Measurements from ENCODE around the gene PFDN2.
"Not testable (repeated sequence)": the region's sequence is repeated elsewhere in the genome, so short reads cannot be mapped to it uniquely, and the experiment has no call there.

PFDN2 gene

DNA sequence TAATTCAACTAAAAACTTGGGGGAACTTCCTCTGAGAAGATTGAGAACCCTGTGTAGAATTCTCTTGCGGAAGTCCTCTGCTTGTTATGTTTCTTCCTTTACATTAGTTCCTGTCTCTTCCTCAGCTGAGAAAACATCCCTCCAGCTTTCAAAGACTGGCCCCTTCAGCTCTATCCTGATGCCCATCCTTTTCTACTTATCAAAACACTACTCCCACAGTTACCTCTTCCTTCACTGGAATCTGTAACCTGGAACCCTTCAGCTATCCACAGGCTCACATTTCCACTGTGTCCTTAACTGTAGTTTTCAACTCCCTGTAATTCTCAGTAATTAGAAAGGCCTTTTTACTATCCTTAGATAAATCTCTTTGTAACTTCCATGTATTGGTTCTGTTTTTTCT is 20.6 kb upstream of the PFDN2 start:
- no peak for DNase-seq (ENCODE audit: low read depth in 2 of 2)

DNA sequence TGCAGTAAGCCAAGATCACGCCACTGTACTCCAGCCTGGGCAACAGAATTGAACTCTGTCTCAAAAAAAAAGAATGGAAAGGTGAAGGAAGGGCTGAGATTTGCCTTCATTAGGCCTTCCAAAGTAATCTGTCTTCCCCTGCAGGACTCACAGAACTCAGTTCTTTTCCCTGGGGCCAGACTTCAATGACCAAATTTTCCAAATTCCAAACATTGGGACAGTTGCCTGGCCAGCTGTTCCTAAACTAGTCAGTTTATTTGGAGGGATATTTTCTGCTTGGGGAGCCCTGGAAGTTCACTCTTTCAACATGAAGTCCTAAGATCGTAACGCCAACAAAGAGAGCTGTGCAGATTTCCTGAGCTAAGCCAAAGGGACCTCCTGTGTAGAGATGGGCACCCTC is 20.0 kb upstream of the PFDN2 start:
- no peak for DNase-seq (ENCODE audit: low read depth in 2 of 2)

DNA sequence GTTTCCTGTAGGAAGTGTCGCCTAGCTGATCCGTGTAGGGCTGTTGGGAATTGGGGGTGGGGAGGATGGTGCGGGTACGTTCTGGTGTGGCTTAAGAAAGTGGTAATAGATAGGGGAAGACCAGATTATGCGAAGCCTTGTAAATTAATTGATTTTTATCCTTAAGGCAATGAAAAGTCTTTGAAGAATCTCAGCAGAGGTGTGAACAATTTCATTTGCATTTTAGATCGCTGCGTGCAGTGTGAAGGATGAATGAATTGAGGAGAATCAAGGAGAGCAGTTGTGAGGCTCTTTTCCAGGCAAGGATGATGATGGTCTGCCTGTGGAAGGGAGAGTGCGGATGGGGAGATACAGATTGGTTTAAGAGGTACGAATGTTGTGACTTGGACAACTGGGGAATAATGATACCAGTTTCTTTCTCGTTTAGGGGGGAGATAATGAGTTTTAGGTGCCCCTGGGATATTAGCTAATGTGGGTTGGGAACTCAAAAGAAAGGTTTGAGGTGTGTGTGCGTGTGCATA is 15.4 kb upstream of the PFDN2 start:
- no peak for DNase-seq (ENCODE audit: low read depth in 2 of 2)

DNA sequence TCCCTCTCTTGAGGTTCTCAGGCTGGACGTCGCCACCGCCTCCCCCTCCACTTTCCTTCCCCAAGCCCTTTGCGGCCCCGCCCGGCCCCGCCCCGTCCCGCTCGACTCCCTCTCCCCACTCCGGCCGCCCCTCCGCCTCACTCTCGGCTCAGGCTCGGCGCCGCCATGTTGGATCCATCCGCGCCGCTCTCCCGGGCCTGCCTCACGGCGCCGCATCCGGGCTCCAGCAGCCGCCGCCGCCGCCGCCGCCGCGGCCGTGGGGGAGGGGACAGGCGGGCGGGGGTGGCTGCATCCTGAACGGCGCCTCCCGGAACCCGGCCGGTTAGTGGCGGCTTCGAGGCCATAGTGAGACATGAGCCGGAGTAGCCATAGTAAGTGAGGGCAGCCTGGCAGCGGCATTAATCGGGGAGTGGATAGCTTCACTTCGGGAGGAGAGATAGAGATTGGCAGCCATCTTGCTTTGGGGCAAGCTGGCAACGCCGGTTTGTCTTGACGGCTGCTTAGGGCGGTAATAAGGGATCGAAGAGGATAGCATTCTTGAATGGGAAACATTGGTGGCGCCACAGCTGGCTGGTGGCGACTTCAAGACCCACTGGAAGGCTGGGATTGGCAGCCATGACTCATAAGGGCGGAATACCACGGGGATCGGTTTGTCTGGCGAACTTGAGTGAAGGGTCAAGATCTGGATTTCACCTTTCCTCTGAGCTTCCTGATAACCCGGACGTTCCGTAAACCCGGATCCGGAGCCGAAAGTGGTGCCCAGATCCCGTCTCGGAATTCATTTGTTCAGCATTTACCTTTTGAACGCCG is 14.8 kb upstream of the PFDN2 start, which contains the start of gene DEDD:
Gene DEDD, minus strand, starts transcription at position 258 of the 810 bp plus-strand sequence. CDS start 8,205 bp downstream, outside the sequence.
- peak; percentile 78 to 79 for DNase-seq (ENCODE audit: low read depth in 2 of 2)

DNA sequence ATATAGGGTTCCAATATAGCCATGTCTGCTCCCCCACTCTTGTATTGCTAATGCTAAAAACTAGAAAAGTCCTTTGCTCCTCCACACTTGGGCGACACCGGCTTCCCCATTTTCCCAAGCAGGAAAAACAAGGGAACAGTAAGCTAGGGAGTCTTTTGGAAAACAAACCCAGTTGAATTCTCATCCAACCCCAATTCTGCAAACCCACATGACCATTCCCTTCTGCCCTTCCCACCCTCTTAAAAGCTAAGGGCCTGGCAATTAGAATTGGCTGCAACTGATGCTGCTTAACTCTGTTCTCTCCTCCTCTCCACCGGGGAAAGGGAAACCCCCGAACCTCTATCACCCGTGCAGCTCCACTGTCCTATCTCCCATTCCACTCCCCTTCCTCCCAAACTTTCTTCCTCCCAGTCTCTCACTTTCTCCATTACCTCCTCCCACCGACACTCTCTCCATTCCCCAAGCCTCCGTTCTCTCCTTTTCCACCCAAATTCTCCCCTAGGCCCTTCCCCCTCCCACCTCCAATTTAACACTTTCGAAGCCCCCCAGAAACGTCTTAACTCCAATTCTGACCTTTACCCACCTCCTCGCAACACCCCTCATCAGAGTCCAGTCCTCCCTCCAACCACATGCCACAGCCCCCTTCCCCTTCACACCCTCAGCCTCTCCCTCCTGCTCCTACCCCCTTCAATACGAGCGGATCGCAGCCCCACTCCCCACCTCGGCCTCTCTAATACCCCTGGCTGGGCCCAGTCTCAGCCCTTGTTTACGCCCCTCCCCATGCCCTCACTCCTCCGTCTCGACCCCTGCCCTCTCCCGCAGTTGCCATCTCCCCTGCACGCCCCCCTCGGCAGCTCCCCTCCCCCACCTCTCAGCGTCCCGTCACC is 13.9 kb upstream of the PFDN2 start:
- no peak for DNase-seq (ENCODE audit: low read depth in 2 of 2)

DNA sequence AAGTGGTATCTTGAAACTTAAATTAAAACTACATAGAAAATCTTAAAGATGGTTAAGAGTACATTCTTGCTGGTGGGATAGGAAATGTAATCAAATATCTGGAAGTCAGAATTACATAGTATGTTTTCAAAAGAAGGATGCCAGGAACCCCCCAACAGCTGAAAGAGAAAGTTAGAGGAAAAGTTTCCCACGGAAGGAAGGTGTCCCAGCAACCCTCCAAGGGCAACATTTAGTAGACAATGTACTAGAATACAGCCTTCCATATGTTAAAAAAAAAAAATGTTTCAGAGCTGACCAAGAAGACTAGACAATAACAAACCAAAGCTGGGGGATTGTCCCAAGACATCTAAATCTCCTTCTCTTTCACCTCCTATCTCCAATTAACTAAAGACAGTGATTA is 12.4 kb upstream of the PFDN2 start:
- no peak for DNase-seq (ENCODE audit: low read depth in 2 of 2)

DNA sequence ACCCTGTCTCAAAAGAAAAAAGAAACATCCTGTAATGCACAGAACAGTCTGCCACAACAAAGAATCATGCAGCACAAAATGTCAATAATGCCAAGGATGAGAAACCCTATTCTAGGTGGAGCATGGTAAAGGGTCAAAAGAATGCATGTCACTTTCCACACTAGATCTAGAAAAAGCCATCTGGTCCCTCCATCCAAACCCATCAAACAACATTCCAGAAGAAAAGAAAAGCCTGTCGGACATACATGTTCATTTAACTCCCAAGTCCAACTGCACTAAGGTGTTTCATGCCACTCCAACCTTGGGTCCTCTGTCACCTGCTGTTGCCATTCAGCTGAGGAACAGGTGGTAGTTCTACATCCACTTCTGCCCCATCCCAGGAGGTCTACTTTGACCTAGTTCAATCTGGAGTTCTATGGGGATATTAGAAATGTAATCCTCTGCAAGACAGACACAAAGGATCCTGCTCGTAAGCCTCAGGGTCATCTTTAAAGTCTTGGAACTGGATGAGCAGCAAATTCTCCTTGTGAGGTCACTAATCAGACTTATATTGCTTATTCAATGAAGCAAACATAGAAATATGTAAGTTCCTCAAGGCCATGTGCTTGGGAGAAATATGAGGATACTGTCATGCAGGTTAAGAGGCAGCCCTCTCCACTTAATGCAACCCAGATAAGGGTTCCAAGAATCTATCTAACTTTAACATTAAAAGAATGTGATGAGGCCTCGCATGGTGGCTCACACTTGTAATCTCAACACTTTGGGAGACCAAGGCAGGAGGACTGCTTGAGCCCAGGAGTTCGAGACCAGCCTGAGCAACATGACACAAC is 11.0 kb upstream of the PFDN2 start:
- DNase-seq (ENCODE audit: low read depth in 2 of 2), result no peak

DNA sequence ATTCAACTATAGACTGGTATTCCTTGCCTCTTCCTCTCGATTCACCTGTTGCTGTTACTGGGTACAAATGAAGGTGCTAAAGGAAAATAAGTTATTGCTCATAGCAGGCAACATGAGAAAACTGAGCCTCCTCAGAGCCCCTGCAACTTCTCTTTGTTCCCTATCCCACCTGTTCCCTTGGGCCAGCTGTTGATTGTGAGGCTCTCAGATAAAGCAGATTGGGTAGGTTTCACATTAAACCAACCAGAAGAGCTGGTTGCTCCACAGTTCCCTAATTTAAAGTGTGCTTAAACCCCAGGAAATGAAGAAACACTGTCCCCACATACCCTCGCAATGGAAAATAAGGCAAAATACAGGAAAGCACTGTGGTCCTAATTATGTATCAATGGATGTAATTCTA is 9.8 kb upstream of the PFDN2 start:
- DNase-seq (ENCODE audit: low read depth in 2 of 2), result no peak

DNA sequence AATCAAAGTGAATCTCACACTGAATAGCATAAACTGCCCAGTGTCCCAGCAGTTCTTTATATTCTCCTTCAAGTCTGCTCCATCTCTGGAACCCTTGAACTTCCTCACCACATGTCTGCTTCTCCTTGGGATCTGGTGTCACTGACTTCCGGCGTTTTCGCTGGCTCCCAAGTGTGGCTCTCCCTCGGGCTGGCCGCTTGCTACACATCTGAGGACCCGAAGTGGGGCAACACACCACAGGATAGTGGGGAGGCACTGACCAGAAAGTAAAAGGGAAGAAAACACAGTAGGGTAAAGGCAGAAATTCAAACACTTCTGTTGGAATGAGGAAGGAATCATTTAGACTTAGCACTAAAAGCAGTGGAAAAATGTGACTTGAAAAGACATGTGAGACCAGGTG is 5.1 kb upstream of the PFDN2 start:
- no peak for DNase-seq (ENCODE audit: low read depth in 2 of 2)

DNA sequence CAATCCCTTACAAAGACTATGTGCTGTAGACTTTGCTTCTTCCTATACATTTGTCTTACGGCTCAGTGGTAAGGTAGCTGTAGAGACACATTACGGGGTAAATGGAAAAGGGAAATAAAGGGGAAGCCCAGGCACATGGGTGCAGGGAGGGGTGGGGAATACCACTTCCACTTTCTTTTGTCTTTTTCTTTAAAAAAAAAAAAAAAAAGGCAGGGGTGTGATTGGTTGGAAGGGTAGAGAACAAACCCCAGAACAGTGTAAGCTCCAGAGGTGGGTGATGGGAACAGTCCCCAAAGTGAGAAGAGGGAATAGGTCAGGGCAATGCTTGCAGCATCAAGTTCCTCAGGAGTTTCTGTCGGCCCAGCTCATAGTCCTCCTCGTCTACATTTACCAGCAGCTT is 4.0 kb upstream of the PFDN2 start:
- no peak for DNase-seq (ENCODE audit: low read depth in 2 of 2)

DNA sequence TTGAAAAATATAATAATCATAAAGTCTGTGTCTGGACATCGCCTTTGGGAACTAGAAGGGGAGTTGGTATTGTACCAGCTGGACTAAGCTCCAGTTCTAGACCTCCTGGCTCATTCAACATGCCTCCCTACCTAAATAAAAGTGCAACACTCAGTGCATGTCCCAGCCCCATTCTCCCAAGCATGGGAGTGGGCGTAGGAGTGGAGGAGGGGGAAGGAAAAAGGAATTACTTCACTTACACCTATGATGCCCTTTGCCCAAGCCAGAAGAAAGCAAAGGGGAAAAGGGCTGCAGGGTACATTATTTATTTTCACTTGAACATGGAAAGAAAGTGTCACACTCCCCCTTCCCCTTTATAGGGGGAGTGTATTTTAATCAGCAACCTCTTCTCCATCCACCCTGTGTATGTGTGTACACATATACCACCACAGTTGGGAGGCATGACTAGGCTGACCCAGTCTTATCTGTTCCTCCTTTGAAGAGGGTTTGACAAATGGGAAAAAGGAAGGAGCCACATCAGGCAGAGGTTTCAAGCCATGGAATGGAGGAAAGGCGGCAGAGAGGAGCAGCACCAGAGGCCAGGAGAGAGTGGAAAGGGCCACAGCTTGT is 3.3 kb upstream of the PFDN2 start:
- no peak for DNase-seq (ENCODE audit: low read depth in 2 of 2)

DNA sequence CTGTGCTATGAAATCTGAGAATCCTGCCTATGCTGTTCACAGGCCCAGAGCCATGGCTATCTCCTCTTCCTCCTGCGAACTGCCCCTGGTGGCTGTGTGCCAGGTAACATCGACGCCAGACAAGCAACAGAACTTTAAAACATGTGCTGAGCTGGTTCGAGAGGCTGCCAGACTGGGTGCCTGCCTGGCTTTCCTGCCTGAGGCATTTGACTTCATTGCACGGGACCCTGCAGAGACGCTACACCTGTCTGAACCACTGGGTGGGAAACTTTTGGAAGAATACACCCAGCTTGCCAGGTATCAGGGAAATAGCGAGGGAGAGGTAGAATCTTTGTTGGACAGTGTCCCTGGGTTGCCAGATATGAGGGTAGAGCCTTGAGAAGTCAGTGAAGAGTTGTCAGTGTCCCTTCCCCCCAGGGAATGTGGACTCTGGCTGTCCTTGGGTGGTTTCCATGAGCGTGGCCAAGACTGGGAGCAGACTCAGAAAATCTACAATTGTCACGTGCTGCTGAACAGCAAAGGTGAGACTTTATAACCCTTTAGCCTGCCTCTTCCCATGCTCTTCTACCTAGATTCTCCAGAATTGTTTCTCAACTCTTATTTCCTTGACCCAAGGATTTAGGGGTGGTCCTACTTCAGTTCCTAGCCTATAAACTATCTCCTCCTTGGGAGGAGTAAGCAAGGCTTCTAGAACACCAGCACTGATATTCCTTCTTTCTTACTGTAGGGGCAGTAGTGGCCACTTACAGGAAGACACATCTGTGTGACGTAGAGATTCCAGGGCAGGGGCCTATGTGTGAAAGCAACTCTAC is 1.5 kb upstream of the PFDN2 start:
- DNase-seq (ENCODE audit: low read depth in 2 of 2), result no peak

DNA sequence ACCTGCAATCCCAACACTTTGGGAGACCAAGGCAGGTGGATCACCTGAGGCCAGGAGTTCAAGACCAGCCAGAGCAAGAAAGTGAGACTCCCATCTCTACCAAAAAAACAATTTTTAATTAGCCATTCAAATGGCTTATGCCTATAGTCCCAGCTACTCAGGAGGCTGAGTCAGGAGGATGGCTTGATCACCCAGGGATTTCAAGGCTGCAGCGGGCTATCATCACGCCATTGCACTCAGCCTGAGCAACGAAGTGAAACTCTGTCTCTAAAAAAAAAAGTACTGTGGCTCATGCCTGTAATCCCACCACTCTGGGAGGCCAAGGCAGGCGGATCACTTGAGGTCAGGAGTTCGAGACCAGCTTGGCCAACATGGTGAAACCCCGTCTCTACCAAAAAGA is 1.9 kb downstream of the PFDN2 start:
- DNase-seq (ENCODE audit: low read depth in 2 of 2), result not testable (repeated sequence)

DNA sequence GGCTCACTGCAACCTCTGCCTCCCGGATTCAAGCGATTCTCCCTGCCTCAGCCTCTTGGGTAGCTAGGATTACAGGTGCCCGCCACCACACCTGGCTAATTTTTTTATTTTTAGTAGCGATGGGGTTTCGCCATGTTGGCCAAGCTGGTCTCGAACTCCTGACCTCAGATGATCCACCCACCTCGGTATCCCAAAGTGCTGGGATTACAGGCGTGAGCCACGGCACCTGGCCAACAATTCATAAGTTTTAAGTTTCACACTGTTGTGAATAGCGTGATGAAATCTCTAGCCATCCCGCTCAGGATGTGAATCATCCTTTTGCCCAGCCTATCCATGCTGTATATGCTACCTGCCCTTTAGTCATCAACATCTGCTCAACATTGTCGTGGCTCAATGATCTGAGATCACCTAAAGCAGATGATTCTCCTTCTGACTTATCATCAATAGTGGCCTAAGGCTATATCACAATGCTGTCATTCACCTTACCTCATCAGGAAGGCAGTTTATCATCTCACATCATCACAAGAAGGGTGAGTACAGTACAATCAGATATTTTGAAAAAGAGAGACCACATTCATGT is 2.6 kb downstream of the PFDN2 start:
- DNase-seq (ENCODE audit: low read depth in 2 of 2), result no peak

DNA sequence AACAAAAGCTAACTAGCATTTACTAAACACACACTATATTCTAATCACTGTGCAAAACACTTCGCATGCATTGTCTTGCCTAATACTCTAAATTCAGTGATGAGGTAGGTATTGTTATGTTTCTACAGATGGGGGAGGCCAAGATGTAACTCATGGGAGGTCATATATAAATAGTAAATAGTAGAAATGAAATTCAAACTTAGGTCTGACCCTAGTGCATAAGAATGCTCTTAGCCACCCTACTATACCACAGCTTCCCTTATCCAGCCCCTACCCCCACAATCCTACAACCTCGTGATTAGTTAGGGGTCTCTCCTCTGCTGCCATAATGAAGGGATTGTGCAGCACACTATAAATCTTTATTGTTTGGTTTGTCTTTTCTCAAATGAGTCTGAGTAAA is 3.3 kb downstream of the PFDN2 start:
- no peak for DNase-seq (ENCODE audit: low read depth in 2 of 2)

DNA sequence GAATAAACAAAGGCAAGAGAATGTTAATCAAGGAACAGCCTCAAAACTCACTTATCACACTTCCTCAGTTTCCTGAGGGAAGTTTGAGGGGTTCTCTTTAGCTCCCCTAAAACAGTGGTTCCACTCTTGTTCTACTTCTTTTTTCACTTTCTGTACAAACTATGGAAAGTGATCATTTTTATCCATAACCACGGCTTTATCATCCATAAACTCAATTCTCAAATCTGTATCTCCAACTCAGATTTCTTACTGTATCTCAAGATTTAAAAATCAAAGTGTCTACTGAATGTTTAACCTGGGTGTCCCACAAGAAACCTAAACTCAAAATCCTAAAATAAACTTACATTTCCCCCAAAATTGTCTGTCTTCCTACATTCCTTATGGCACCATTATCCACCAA is 3.9 kb downstream of the PFDN2 start:
- no peak for DNase-seq (ENCODE audit: low read depth in 2 of 2)

DNA sequence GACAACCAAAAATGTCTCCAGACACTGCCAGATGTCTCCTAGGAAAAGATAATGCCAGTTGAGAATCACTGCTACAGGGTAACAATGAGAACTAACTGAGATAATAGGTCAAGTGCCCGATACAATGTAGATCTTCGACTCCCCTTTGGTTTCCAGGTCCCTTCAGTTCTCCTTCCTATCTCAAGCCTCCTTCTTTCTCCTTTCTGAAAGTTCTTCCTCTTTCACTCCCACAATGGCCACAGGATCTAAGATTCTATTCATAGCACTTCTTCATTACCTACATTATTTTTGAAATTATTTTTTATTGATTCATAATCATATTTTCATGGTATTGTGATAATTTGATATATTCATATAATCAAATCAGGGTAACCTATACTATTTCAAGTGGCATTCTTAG is 6.3 kb downstream of the PFDN2 start:
- no peak for DNase-seq (ENCODE audit: low read depth in 2 of 2)

DNA sequence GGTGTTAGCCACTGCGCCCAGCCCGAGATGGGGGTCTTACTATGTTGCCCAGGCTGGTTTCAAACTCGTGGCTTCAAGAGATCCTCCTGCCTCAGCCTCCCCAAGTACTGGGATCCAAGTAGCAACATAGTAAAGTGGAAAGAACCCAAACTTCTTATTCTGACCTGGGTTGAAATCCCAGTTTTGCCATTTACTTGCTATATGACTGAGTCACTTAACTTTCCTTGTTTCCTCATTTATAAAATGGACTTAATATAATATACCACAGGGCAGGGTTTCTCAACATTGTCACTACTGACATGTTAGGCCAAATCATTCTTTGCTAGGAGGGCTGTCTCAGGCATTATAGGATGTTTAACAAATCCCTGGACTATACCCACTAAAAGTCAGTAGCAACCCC is 6.7 kb downstream of the PFDN2 start:
- DNase-seq (ENCODE audit: low read depth in 2 of 2), result no peak

DNA sequence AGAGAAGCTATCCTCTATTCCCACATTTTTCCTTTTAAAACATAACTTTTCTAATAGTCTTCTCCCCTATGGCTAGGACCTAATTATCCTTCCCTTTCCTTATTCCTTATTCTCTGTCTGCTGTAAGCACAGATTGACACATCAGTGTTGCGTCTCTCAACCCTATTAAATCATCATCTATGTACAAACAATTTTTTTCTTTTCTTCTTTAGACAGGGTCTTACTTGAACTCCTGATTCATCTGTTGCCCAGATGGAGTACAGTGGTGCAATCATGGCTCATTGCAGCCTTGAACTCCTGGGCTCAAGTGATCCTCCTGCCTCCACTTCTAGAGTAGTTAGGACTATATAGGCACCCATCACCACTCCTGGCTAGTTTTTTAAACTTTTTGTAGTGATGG is 11.4 kb downstream of the PFDN2 start:
- no peak for DNase-seq (ENCODE audit: low read depth in 2 of 2)

DNA sequence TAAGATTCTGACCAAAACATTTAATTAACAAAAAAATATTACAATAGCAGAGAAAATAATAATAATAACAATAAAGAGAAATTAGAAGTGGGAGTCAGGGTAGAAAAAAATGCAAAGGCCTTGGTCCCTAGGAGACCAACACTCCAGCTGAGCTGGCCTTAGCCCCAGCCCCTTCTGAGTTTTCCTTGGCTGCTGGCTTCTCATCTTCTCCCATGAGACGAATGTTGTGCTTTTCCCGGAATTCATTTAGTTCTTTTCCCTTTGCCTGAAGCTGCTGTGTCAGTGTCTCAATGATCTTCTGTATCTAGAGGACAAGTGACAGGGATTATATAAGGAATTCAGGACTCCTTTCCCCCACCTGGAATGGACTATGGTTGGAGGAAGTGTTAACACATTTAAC is 17.3 kb downstream of the PFDN2 start:
- no peak for DNase-seq (ENCODE audit: low read depth in 2 of 2)
